Stimulated activated CD4-positive, alpha-beta T cell treated with anti-CD3 and anti-CD28 coated beads, Interleukin-4, amount 100 ng/mL, for 48 hours (primary cell): ENCODE data around the gene ST6GALNAC1.
A peak's percentile ranks its signal among the peaks of the same experiment; 100 is the strongest.

Source experiments
- DNase-seq, 2 donors: peaks; one replicate each; pipeline ENCODE4 v3.0.0-alpha.2; 2020; ENCODE audit warnings: low read depth in 2 of 2

ST6GALNAC1 gene

DNA sequence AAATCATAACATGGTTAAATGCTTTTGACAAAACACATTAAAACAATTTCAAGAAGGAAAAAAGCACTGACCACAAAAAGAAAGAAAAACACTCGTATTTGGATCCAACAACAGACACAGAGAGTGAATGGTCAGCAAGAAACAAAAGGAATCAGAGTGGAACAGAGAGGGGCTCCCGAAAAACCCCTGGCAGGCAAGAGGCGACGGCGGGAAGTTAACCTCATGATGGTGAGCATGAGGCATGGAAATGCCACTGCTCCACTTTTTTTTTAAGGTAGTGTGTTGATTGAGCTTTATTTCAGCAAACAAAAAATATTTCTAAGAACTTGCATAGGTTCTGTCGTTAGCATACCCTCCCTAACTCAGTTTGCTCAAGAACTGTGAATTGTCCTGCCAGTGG, 32.1 kb upstream of the ST6GALNAC1 start:
- no peak for DNase-seq

DNA sequence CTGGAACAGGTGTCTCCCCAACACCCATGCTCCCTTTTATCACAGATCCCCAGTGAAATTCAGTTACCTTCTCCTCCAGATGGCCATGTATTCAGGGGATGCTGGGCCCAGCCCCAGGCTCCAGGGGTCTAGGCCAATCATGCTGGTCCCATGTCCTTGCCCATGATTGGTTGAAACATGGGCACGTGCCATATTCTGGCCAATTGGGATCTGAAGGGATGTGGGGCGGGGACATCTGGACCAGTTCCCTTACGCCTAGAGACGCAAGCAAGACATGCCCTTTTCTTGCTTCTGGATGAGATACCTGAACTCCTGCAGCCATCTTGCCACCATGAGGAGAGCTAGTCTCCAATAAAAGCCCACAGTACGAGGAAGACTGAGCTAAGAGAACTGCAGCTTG, 31.0 kb upstream of the ST6GALNAC1 start:
- DNase-seq, result no peak

- DNase-seq, result no peak
Measured at GRCh38 chr17:76673729-76674128, 30.2 kb upstream of the ST6GALNAC1 start.

DNA sequence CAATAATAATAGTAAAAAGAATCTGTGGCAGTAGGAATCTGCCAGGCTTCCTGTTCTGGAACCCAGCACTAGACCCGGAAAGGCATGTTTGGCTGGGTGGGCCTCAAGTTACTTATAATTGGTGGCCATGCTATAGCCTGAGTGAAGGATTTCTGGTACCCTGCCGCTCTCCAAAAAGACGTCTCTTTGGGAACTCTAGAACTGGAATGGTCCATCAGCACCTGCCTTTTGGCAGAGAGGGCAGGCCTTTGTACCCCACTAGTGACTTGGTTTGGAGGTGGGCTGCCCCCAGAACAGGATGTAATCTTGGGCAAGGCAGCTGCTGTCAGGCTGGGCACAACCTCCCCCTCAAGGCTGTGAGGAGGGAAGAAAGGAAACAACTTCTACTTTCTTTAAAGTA, 29.3 kb upstream of the ST6GALNAC1 start:
- no peak for DNase-seq

DNA sequence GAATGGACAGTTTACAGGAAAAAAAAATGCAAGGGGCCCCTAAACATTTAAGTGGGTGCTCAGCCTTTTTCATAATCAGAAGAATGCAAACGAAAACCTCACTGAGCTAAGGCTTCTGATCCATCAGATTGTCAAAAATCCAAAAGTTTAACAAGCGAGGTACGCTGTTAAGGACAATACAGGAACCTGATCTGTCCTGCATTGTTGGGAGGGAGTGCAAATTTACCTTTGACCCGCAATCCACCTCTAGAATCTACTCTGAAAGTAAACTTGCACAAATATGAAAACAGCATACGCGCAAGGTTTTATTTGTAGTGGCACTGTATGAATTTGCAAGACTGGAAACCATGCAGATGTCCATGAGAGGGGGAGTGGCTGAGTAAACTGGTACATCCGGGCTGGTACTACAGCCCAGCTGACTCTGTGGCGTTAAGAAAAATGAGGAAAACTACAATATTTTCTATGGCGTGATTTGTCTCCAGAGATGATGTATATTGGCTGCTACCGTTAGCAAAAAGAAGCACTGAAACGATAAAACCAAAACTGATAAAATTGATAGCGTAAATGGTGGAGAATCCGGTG, 28.8 kb upstream of the ST6GALNAC1 start:
- DNase-seq, result no peak

GRCh38 chr17:76671912-76672262, 28.3 kb upstream of the ST6GALNAC1 start:
- DNase-seq, result no peak

GRCh38 chr17:76671123-76671911, 27.8 kb upstream of the ST6GALNAC1 start:
- DNase-seq, result peak; percentile 98 to 99

DNA sequence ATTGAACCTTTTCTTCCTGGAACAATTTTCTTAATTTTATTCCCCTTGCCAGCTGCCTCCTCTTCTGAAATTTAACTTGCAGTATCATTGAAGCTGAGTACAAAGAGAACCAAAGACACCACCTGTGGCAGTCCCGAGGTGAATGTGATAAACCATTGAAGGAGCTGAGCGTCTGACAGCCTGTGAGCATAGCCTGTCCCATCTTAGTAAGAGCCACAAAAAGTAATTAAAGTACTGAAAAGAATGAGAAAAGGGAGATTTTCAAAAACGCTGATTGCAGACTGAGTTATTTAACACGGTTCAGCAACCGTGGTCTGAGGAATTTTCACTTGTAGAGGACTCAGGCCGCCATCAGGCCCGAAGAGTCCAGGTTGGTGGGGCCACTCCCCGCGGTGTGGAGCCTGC, 27.2 kb upstream of the ST6GALNAC1 start:
- DNase-seq, result no peak

DNA sequence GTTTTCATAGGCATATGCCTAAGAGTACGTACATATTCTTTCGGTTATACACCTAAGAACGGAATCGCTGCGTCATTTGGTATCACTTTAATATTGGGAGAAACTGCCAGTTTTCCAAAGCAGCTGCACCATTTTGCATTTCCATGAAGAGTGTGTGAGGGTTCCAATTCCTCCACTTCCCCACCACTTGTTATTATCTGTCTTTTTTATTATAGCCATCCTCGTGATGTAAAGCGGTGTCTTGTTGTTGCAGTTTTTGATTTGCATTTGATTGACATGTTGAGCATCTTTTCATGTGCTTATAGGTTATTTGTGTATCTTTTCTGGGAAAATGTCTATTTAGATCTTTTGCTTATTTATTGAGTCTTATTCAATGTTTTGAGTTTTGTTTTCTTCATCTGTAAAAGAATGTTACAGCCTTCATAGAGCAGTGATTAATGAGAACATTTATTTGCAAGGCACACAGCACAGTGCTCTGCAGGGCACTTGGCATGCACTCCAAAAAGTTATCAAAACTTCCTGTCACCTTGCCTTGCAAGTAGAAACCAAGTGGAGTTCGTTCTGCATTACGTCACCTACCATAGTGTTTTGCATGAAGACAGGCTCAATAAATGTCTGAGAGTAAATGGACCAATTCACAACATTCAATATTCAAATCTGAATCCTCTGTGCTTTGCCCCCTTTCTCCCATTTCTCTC, 26.6 kb upstream of the ST6GALNAC1 start:
- DNase-seq, result no peak

DNA sequence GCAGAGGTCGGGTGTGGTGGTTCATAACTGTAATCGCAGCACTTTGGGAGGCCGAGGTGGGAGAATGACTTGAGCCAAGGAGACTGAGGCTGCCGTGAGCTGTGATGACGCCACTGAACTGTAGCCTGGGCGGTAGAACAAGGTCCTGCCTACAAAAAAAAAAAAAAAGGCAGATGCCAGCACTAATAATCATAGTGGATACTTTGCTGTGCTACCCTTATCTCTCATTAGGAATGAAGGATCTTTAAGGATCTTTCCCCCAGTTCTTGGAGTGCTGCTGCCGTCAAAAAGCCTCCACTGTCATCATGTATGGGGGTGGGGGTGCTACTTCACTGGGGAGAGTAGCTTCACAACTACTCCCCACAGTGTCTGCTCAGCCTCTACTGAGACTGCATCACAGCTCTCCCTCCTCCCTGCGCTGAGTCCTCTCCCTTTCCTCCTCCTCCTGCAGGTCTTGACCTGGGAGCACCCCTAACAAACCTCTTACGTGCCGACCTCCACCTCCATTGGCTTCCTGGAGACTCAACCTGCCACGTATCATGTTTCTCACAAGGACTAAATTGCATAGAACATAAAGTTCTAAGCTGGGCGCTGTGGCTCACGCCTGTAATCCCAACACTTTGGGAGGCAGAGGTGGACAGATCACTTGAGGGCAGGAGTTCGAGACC, 24.4 kb upstream of the ST6GALNAC1 start:
- DNase-seq, result no peak

- no peak for DNase-seq
Measured at GRCh38 chr17:76667491-76667755, 23.9 kb upstream of the ST6GALNAC1 start.

DNA sequence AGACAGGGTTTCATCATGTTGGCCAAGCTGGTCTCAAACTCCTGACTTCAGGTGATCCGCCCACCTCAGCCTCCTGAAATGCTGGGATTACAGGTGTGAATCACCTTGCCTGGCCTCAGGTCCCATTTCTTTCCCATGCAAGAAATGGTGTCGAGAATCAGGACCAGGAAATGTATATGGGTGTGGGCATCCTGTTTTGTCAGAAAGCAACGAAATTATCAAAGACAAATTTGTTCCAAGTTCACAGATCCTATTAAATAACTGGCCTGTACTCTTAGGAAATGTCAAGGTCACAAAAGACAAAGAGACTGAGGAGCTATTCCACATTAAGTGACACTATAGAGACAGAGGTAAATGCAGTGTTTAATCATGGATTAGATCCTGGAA, 17.1 kb upstream of the ST6GALNAC1 start:
- DNase-seq, result no peak

DNA sequence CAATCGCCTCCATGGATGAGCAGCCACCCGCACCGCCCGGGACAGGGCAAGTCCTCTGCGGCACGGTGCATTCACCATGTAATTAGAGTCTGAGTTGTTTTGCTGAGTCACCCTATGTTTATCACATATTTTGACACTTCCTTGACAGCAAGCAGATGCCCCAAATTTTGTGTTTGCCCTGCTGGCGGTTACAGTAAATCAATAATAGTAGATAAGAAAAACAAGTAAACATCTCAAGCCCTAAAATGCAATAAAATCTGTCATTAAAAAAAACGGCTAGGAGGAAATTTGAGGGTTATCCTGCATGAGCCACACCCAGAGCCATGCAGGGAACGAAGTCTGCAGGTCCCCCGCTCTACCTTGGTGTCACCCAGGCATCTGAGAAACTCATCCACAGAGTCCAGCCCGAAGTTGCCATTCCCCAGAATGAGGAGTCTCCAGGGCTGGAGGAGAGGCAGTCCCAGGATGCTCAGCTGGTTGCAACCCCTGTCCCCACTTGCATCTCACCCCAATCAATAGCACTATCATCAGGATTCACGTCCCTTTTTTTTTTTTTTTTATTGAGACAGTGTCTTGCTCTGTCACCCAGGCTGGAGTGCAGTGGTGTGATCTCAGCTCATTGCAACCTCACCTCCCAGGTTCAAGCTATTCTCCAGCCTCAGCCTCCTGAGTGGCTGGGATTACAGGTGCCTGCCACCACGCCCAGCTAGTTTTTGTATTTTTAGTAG, 16.5 kb upstream of the ST6GALNAC1 start:
- no peak for DNase-seq

DNA sequence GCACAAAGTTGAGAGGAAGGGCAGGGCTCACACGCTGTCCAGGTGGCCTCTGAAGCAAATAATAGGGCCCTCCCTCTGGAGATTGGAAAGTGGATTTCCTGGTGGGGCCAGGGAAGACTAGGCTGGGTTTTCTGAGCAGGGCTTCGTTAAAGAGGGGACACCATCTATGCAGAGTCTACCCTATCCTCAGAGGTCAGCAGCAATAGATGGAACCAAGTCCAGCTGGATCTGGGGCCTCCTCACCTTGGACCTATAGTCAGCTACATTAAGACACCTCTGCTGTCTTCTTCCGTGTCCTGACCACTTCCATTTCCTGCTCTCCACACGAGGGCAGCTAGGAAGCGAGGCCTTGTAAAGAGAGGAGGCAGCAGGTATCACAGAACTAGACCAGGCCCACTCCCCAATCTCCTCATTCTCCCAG, 14.7 kb upstream of the ST6GALNAC1 start:
- no peak for DNase-seq

- DNase-seq, result no peak
Measured at GRCh38 chr17:76657505-76658241, 14.1 kb upstream of the ST6GALNAC1 start.

DNA sequence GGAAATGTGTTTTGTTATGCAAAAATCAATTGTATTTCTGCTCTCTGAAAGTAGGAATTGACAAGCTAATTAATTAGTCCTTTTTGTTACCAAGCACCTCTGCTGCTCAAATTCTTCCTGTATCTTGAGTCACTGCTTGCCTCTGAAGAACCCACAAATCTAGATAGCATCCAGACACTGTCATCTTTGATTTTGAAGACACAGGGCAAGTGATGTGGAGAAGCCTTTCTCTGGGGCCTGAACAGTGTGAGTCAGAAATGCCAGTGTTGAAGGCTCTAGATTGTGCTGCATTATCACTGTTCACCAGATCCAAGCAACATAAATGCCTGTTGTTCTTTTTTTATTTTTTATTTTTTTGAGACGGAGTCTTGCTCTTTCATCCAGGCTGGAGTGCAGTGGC, 10.9 kb upstream of the ST6GALNAC1 start:
- DNase-seq, result no peak

DNA sequence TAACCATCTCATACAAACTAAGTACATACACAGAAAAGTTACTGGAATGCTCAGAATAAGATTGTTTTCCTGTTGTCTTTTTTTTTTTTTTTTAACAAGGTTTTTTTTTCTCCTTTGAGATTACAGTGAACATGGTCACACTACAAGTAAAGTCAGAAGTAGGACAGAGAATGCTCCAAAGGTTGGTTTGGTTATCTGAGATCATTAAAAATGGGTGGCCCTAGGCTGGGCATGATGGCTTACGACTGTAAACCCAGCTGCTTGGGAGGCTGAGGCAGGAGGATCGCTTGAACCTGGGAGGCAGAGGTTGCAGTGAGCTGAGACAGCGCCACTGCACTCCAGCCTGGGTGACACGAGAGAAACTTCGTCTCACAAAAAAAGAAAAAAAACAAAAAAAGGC, 6.9 kb upstream of the ST6GALNAC1 start:
- no peak for DNase-seq

DNA sequence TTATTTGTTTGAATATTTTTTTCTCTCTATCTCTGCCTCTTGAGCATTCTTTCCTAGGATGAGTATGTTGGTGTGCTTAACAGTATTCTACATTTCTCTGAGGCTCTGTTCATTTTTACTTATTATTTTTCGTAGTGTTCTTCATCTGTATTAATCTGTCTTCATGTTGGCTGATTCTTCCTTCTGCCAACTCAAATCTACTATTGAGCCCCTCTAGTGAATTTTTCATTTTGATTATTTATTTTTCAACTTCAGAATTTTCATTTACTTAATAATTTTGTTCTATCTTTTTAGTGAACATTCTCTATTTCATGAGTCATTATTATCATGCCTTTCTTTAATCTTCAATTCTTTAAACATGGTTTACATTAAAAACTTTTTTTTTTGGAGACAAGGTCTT, 3.2 kb upstream of the ST6GALNAC1 start:
- DNase-seq, result no peak

DNA sequence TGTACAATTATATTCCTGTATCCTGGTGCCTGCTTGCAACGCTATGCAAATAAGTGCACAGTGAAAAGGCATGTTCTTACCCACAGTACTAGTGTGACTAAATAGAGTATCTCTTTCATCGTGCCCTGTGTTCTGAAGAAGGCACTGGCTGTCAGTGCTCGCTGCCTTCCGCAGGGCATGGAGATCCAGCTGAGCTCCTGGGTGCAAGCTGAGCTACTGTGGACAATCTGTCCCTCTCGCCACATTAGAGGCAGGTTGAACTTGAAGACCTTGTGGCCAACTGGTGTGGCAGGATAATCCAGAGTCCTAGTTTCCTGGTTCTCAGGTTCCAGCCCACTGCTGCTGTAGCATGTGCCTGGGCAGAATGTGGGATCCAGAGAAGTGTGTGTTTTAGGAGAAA, 1.9 kb upstream of the ST6GALNAC1 start:
- DNase-seq, result no peak

- no peak for DNase-seq
Measured at GRCh38 chr17:76644995-76645394, 1.4 kb upstream of the ST6GALNAC1 start.

DNA sequence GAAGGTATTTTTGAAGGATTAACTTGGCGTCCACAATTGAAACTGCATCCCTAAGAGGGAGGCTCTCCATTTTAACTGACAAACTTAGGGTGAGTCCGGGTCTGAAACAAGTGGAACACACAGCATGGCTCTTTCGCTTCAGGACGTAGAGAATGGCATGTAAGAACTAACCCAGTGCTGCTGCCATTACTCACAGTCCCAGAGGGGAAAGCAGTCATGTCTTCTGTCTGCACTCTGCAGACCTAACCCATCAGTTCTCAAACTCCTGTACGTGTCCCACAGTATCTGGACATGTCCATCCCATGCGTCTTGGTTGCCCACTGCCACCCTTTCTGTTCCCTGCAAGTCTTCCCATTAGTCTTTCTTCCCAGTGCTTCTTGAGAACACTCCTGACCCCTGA, 563 bp downstream of the ST6GALNAC1 start:
- DNase-seq, result no peak
